Thyroid gland (tissue), 4 donors: ENCODE results near the gene TOM1.

Experiments used
- CTCF ChIP-seq, 6 experiments: fragments of 200-600 bp in 3 of 6; fragments of 450-650 bp in 3 of 6; sonication (generic) in 3 of 6; IDR thresholded peaks; one replicate each; pipeline ENCODE4 v1.5.1; 2016 to 2019; ENCODE audit warnings: antibody characterized with exemption in 6 of 6, mild to moderate bottlenecking in 2 of 6, inconsistent platforms in 1 of 6, moderate library complexity in 1 of 6
- POLR2A ChIP-seq, 2 donors: fragments of 450-650 bp; IDR thresholded peaks; one replicate each; pipeline ENCODE4 v1.6.1; 2017; ENCODE audit warnings: antibody characterized with exemption in 2 of 2, mild to moderate bottlenecking in 2 of 2, moderate library complexity in 1 of 2

- TF ChIP-seq CTCF (IDR thresholded peaks at IDR 0.05) (no peak), POLR2A (IDR thresholded peaks at IDR 0.05) (no peak)
Observed at GRCh38 chr22:35253946-35254345, 45.7 kb upstream of the TOM1 start.
